Stomach (tissue), 9 donors: ENCODE data around the gene NOS1. TPM values are rescaled to one million over a fixed set of nuclear protein-coding genes. Genes with fewer than 3 reads are reported as not detected.

Source experiments
- DNase-seq, 2 donors: peaks; one replicate each; pipeline versions ENCODE4 v3.0.0 to v3.0.0-alpha.2; 2013 to 2019
- H3K27ac ChIP-seq, 5 donors: fragments of 200-600 bp in 4 of 5; sonication (generic) in 4 of 5; one replicate each; pipeline ENCODE4 v1.5.1; 2013 to 2019; ENCODE audit warnings: mild to moderate bottlenecking in 1 of 5, moderate library complexity in 1 of 5
- H3K27me3 ChIP-seq, 3 donors: fragments of 200-600 bp; sonication (generic); one replicate each; pipeline ENCODE4 v1.5.1; 2017 to 2019; ENCODE audit warnings: mixed run types in 1 of 3
- H3K36me3 ChIP-seq, 4 donors: fragments of 200-600 bp; sonication (generic); 1 replicate in 3 of 4; 2 replicates in 1 of 4; pipeline ENCODE4 v1.5.1; 2016 to 2019
- H3K4me1 ChIP-seq, 4 donors: fragments of 200-600 bp; sonication (generic); one replicate each; pipeline ENCODE4 v1.5.1; 2016 to 2019
- H3K4me3 ChIP-seq, 4 donors: fragments of 200-600 bp; sonication (generic) in 3 of 4; one replicate each; pipeline ENCODE4 v1.5.1; 2016 to 2019; ENCODE audit warnings: mild to moderate bottlenecking in 1 of 4
- H3K9me3 ChIP-seq, 4 donors: fragments of 200-600 bp; sonication (generic); one replicate each; pipeline ENCODE4 v1.5.1; 2016 to 2019
- EP300 ChIP-seq: sonication (generic); formaldehyde crosslinking; IDR thresholded peaks from one replicate; pipeline ENCODE4 v1.6.1; 2017; ENCODE audit warnings: antibody characterized with exemption
- POLR2A ChIP-seq, 4 donors: fragments of 450-650 bp; IDR thresholded peaks; one replicate each; pipeline ENCODE4 v1.6.1; 2016; ENCODE audit warnings: antibody characterized with exemption in 4 of 4, control low read depth in 2 of 4, mild to moderate bottlenecking in 1 of 4, moderate library complexity in 1 of 4
- POLR2AphosphoS5 ChIP-seq, 3 donors: sonication (generic); formaldehyde crosslinking; IDR thresholded peaks; one replicate each; pipeline ENCODE4 v1.6.1; 2016; ENCODE audit warnings: antibody characterized with exemption in 3 of 3
- WGBS, 5 donors: extraction: QIAGEN DNeasy Blood & Tissue Kit in 3 of 5; methylation state at CpG; one replicate each; pipeline versions ENCODE4 v1.1.5 to v1.1.7; 2013 to 2018; 5-methylcytosine and 5-hydroxymethylcytosine counted together
- intact Hi-C: fragments of 100-400 bp; cut with DNase I; formaldehyde crosslinking; loops from one replicate; pipeline ENCODE4 v1.15.1; 2023; ENCODE audit warnings: low total_unique reads
- polyA plus RNA-seq, 3 donors: library from polyadenylated mRNA; stranded (reverse); fragments of 200-250 nt; gene quantifications; one replicate each; pipeline ENCODE4 v1.2.3, GENCODE V29; 2013
- total RNA-seq, 5 donors: library from RNA; depleted of rRNA; stranded (reverse); fragments of >200 nt; gene quantifications; one replicate each; pipeline versions ENCODE4 v1.1.0 to v1.2.3, GENCODE V29; 2014 to 2016
- TF ChIP-seq, protein P1 (sequence below), 7 experiments: fragments of 450-650 bp in 4 of 7; fragments of 200-600 bp in 3 of 7; sonication (generic) in 3 of 7; IDR thresholded peaks; one replicate each; pipeline ENCODE4 v1.5.1; 2016 to 2019; ENCODE audit warnings: antibody characterized with exemption in 7 of 7, control low read depth in 2 of 7, mild to moderate bottlenecking in 1 of 7
- donor health status: healthy with polysubstance abuse.
- donor health status: Bipolar disorder and iron deficiency.
- donor health status: healthy.

The NOS1 gene
- total and polyA plus RNA-seq, 8 donors: 0.15 to 3.1 (median 0.29) TPM; not detected in 3

- Histone ChIP-seq H3K27me3 (peaks cover 0 to 8% (median 0%) of the 10 kb centered on the region in 3 donors), H3K27ac (no peak overlapping the region), H3K9me3 (peaks cover 0 to 18% (median 11%) of the 10 kb centered on the region in 4 donors), H3K4me1 (no peaks in the 10 kb centered on the region), H3K36me3 (no peaks in the 10 kb centered on the region), H3K4me3 (no peak overlapping the region)
- intact Hi-C loops: no loop called here
- no peak for DNase-seq
- WGBS, 5 donors: 57 to 79% (median 77%) methylated on average over 6 of the region's 6 CpGs
- no peak for TF ChIP-seq POLR2AphosphoS5 (IDR thresholded peaks at IDR 0.05)
These were observed 45.1 kb downstream of the NOS1 start for GRCh38 chr12:117316336-117316735.

DNA sequence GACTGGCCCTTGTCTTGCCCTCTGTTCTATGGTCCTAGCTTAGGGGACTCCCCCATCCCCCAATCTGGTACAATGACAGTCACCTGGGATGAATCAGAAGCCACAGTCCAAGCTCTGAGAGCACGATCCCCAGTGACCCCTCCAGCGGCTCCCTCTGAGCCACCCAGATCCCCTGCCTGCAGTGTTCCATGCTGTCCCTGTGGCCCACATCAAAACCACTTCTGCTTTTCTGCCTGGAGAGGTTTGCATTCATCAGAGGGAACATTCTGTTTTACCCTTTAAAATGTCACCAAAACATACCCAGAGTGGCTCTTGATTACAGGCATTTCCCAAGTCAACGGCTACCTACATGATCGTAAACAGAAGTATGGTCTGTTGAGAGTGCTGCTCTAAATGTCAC lies 47.5 kb downstream of the NOS1 start:
- Histone ChIP-seq H3K36me3 (no peaks in the 10 kb centered on the region), H3K27ac (no peak overlapping the region), H3K9me3 (peaks cover 0 to 18% (median 11%) of the 10 kb centered on the region in 4 donors), H3K4me3 (no peak overlapping the region), H3K4me1 (no peaks in the 10 kb centered on the region), H3K27me3 (no peaks in the 10 kb centered on the region)
- intact Hi-C loops: no loop called here
- no peak for TF ChIP-seq POLR2A (IDR thresholded peaks at IDR 0.05)
- TF ChIP-seq POLR2AphosphoS5 (IDR thresholded peaks at IDR 0.05): no peak
- 36 to 59% (median 55%) methylated on average over 4 of the region's 4 CpGs for WGBS, 5 donors
- no peak for DNase-seq

GRCh38 chr12:117312770-117313169 lies 48.7 kb downstream of the NOS1 start:
- Histone ChIP-seq H3K4me3 (no peak overlapping the region), H3K27ac (no peak overlapping the region), H3K4me1 (no peaks in the 10 kb centered on the region), H3K9me3 (peaks cover 0 to 18% (median 11%) of the 10 kb centered on the region in 4 donors), H3K36me3 (no peaks in the 10 kb centered on the region), H3K27me3 (peaks cover 0 to 5% (median 0%) of the 10 kb centered on the region in 3 donors)
- intact Hi-C loops: no loop called here
- no peak for DNase-seq
- no peak for TF ChIP-seq POLR2AphosphoS5 (IDR thresholded peaks at IDR 0.05)
- TF ChIP-seq, protein P1, sequence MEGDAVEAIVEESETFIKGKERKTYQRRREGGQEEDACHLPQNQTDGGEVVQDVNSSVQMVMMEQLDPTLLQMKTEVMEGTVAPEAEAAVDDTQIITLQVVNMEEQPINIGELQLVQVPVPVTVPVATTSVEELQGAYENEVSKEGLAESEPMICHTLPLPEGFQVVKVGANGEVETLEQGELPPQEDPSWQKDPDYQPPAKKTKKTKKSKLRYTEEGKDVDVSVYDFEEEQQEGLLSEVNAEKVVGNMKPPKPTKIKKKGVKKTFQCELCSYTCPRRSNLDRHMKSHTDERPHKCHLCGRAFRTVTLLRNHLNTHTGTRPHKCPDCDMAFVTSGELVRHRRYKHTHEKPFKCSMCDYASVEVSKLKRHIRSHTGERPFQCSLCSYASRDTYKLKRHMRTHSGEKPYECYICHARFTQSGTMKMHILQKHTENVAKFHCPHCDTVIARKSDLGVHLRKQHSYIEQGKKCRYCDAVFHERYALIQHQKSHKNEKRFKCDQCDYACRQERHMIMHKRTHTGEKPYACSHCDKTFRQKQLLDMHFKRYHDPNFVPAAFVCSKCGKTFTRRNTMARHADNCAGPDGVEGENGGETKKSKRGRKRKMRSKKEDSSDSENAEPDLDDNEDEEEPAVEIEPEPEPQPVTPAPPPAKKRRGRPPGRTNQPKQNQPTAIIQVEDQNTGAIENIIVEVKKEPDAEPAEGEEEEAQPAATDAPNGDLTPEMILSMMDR (IDR thresholded peaks at IDR 0.05): no peak
- no peak for TF ChIP-seq POLR2A (IDR thresholded peaks at IDR 0.05)
- TF ChIP-seq EP300: no peak
- 66 to 81% (median 75%) methylated on average over 2 to 3 of the region's 3 CpGs for WGBS, 5 donors

DNA sequence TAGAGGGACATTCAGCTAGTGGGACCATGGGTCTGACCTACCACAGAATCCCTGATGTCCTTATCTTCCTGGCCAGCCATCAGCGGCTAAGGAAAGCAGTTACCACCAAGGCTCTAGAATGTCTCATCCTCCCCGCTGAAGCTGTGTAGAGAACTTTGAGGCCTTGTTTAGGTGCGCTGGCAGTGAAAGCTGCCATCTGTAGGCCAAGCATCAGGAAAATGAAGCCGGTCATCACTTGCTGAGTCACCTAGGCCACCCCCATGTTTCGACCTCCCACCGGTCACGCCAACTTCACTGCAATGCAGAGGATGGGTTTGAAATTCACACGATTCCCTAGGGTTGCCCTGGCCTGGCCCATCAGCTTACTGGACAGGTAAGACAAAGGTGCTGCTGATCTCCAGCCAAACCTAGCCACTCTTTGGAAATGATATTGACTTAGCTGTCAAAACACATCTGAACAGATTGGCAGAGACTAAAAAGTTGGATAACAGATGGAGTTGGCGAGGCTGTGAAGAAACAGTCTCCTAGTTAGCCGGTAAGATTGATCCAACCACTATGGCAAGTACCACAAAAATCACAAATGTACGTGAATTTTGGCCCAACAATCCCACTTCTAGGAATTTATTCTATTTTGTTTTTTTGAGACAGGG lies 52.0 kb downstream of the NOS1 start:
- Histone ChIP-seq H3K9me3 (no peaks in the 10 kb centered on the region), H3K4me3 (no peak overlapping the region), H3K36me3 (no peaks in the 10 kb centered on the region), H3K27me3 (peaks cover 0 to 5% (median 0%) of the 10 kb centered on the region in 3 donors), H3K4me1 (no peaks in the 10 kb centered on the region), H3K27ac (no peak overlapping the region)
- no peak for DNase-seq
- WGBS, 5 donors: 80 to 88% (median 85%) methylated on average over 11 of the region's 11 CpGs
- intact Hi-C loops: no loop called here
- TF ChIP-seq POLR2A (IDR thresholded peaks at IDR 0.05) (no peak), EP300 (no peak), POLR2AphosphoS5 (IDR thresholded peaks at IDR 0.05) (no peak)
- TF ChIP-seq, protein P1 (IDR thresholded peaks at IDR 0.05): no peak

- Histone ChIP-seq H3K36me3 (no peaks in the 10 kb centered on the region), H3K27ac (no peak overlapping the region), H3K27me3 (peaks cover 0 to 31% (median 0%) of the 10 kb centered on the region in 3 donors), H3K9me3 (peaks cover 0 to 6% (median 5%) of the 10 kb centered on the region in 4 donors), H3K4me1 (no peaks in the 10 kb centered on the region), H3K4me3 (no peak overlapping the region)
- DNase-seq: no peak
- intact Hi-C loops: no loop called here
- WGBS, 5 donors: 31 to 49% (median 40%) methylated on average over 3 to 4 of the region's 4 CpGs
- TF ChIP-seq, protein P1 (IDR thresholded peaks at IDR 0.05): no peak
These were observed 61.3 kb downstream of the NOS1 start for GRCh38 chr12:117300174-117300573.
